HG03097 (cell line): Measurements from ENCODE around the gene EPHB1.

ENCODE experiments used
- ATAC-seq: cut with Tn5 transposase; IDR thresholded peaks from one replicate; pipeline ENCODE4 v1.9.1; 2021; ENCODE audit not compliant: unreplicated experiment, low FRiP score

Gene EPHB1

GRCh38 chr3:135261916-135262315 is 466.9 kb downstream of the EPHB1 start:
- ATAC-seq, result no peak

- no peak for ATAC-seq
These were observed 467.4 kb downstream of the EPHB1 start for GRCh38 chr3:135262441-135262840.

GRCh38 chr3:135263331-135263730 is 468.3 kb downstream of the EPHB1 start:
- no peak for ATAC-seq

- ATAC-seq, result no peak
These were observed 472.4 kb downstream of the EPHB1 start for GRCh38 chr3:135267487-135267886.

GRCh38 chr3:135268941-135269532 is 474.0 kb downstream of the EPHB1 start:
- ATAC-seq, result no peak

GRCh38 chr3:135271177-135272025 is 476.3 kb downstream of the EPHB1 start:
- ATAC-seq, result no peak

DNA sequence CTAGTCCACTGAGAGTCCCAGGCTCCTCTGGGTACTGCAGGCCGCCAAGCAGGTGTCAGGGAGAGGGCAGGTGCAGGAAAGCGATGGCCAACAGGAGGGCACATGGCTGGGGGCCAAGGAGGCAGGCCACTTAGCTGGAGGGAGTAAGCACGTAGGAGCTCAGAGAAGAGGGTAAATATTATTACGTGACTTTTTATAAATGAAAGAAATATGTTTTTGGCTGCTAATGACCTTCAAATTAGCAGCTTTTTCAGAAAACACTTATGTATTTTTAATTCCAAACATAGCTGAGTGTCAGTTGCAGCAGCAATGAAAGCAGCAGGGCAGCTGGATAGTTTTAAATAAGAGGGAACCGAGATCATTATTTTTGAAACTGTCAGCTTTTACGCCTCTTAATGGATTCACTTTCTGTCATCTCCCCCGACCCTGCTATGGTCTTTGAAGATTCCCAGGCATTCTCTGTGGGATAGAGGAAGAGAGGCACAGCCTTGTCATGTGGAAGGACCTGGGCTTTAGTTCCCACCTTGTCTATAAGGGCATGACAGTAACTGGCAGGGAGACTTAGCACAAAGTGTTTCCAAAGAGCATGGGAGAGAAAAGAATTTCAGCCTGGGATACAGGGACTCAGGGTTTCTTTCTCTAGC is 477.1 kb downstream of the EPHB1 start:
- ATAC-seq, result no peak

DNA sequence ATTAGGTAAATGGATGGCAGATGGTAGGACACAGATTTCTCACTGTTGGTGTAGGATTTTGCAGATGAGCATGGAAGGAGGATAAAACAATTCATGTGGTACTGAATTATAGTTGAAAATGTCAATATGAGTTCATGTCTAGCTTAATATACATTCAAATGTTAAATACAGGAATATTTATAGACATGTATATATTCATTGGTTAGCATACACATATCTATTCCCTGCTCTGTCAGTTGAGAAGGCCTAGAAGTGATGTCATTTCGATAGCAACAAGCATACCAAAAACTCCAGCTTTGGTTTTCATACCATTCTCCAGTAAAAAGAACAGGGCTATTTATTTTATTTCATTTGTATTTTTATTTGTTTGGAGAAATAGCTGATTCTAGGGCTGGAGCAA is 497.1 kb downstream of the EPHB1 start:
- no peak for ATAC-seq

GRCh38 chr3:135301670-135302069 is 506.6 kb downstream of the EPHB1 start:
- no peak for ATAC-seq

DNA sequence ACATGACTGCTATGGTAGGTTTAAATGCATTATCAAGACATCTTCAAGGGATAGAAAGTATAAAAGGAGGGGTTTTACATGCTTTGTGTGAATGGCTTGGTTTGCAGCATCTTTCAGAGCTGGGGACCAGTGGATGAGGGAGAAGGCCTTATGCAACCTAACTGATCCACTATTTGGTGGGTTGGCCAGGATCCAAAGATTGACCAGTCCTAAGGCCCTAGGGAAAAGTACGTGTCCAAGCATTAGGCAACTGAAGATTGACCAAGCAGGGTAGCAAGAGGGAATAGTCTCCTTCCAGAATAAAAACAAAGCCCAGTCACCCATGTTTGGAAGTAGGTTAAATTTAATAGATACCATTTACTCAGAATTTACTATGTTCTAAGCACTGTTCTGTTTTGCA is 509.3 kb downstream of the EPHB1 start:
- ATAC-seq, result no peak
